ENCODE data around the gene PLA1A. TPM values are rescaled to one million over a fixed set of nuclear protein-coding genes. Genes with fewer than 3 reads are reported as not detected.

PLA1A gene
- total RNA-seq, 6 donors from 2014 or later, result 1.0 to 27.8 (median 14.6) TPM

GRCh38 chr3:119665954-119666559 lies 68.4 kb downstream of the PLA1A start:
- no peak for TF ChIP-seq POLR2AphosphoS5 (IDR thresholded peaks at IDR 0.05)
- TF ChIP-seq EP300 (IDR thresholded peaks at IDR 0.05), result no peak
- TF ChIP-seq, protein P1, sequence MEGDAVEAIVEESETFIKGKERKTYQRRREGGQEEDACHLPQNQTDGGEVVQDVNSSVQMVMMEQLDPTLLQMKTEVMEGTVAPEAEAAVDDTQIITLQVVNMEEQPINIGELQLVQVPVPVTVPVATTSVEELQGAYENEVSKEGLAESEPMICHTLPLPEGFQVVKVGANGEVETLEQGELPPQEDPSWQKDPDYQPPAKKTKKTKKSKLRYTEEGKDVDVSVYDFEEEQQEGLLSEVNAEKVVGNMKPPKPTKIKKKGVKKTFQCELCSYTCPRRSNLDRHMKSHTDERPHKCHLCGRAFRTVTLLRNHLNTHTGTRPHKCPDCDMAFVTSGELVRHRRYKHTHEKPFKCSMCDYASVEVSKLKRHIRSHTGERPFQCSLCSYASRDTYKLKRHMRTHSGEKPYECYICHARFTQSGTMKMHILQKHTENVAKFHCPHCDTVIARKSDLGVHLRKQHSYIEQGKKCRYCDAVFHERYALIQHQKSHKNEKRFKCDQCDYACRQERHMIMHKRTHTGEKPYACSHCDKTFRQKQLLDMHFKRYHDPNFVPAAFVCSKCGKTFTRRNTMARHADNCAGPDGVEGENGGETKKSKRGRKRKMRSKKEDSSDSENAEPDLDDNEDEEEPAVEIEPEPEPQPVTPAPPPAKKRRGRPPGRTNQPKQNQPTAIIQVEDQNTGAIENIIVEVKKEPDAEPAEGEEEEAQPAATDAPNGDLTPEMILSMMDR (IDR thresholded peaks at IDR 0.05), result no peak
- no peak for TF ChIP-seq POLR2A (IDR thresholded peaks at IDR 0.05)
- H3K4me1 ChIP-seq, result peaks cover 6 to 9% (median 8%) of the 10 kb centered on the region in 4 donors
- DNase-seq, result no peak
- 92 to 94% methylated on average over 6 of the region's 6 CpGs for WGBS, 2 donors
- peaks cover 0 to 22% (median 2%) of the 10 kb centered on the region in 4 donors for H3K36me3 ChIP-seq
- no peak overlapping the region for H3K4me3 ChIP-seq
- no peaks in the 10 kb centered on the region for H3K27me3 ChIP-seq
- ATAC-seq (ENCODE audit: low FRiP score in 2 of 2), result no peak
- H3K9me3 ChIP-seq, result no peaks in the 10 kb centered on the region
- no peak overlapping the region for H3K27ac ChIP-seq

DNA sequence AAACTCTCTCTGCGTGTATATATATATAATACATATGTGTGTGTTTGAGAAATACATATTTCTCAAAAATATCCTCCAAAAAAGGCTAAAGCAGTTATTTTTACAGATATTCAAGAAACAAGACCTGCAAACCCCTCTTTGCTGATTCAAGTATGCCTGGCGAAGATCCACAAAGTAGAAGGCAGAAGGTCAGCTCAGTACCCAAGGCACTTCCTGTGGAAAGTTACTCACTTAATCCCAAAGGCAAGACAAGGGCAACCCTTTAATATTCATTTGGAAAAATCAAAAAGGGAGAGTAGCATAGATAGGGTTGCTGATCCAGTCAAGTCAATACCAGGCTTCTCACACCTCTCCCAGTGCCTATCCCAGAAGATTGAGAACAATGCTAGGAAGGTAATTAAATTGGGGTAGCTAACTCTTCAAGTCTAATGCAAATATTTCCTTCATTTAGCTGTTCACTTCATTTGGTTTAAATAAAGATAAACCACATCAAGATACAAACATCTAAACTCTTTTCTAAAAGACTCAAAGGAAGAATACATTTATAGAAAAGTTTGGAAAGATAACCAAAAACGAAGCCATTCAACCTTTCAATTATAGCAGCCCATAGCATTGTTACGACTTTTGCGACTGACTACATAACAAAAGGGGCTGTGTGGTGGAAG lies 72.4 kb downstream of the PLA1A start:
- Histone ChIP-seq H3K27me3 (no peaks in the 10 kb centered on the region), H3K4me1 (peaks cover 5 to 14% (median 9%) of the 10 kb centered on the region in 4 donors), H3K4me3 (no peak overlapping the region), H3K36me3 (peaks cover 4 to 59% (median 16%) of the 10 kb centered on the region in 4 donors), H3K27ac (peak overlapping the region in 2 of 4 donors; percentile 51 to 71), H3K9me3 (no peaks in the 10 kb centered on the region)
- WGBS, 2 donors, result 90 to 91% methylated on average over 5 of the region's 5 CpGs
- no peak for DNase-seq
- no peak for TF ChIP-seq POLR2AphosphoS5 (IDR thresholded peaks at IDR 0.05)
- TF ChIP-seq POLR2A (IDR thresholded peaks at IDR 0.05), result no peak
- TF ChIP-seq EP300 (IDR thresholded peaks at IDR 0.05), result no peak
- TF ChIP-seq, protein P1 (IDR thresholded peaks at IDR 0.05), result no peak
- no peak for ATAC-seq (ENCODE audit: low FRiP score in 2 of 2)

GRCh38 chr3:119672776-119673175 lies 75.1 kb downstream of the PLA1A start:
- peaks cover 19 to 31% (median 22%) of the 10 kb centered on the region in 4 donors for H3K4me1 ChIP-seq
- peak overlapping the region in 2 of 4 donors; percentile 1 to 58 for H3K27ac ChIP-seq
- H3K27me3 ChIP-seq, result no peaks in the 10 kb centered on the region
- no peaks in the 10 kb centered on the region for H3K9me3 ChIP-seq
- TF ChIP-seq, protein P1 (IDR thresholded peaks at IDR 0.05), result no peak
- TF ChIP-seq POLR2AphosphoS5 (IDR thresholded peaks at IDR 0.05), result no peak
- no peak for TF ChIP-seq POLR2A (IDR thresholded peaks at IDR 0.05)
- TF ChIP-seq EP300 (IDR thresholded peaks at IDR 0.05), result no peak
- H3K4me3 ChIP-seq, result no peak overlapping the region
- WGBS, 2 donors, result 81 to 84% methylated on average over 2 of the region's 2 CpGs
- no peak for DNase-seq
- ATAC-seq (ENCODE audit: low FRiP score in 2 of 2), result no peak
- H3K36me3 ChIP-seq, result peaks cover 4 to 57% (median 16%) of the 10 kb centered on the region in 4 donors

DNA sequence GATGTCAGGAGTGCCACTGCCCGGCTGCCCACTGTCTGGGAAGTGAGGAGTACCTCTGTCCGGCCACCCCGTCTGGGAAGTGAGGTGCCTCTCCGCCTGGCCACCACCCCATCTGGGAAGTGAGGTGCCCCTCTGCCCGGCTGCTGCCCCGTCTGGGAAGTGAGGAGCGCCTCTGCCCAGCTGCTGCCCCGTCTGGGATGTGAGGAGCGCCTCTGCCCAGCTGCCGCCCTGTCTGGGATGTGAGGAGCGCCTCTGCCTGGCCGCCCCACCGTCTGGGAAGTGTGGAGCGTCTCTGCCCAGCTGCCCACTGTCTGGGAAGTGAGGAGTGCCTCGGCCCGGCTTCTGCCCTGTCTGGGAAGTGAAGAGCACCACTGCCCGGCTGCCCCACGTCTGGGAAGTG lies 76.2 kb downstream of the PLA1A start:
- DNase-seq (peak in 1 of 2 donors; percentile 78), ATAC-seq (ENCODE audit: low FRiP score in 2 of 2) (no peak)
- Histone ChIP-seq H3K36me3 (peaks cover 4 to 47% (median 16%) of the 10 kb centered on the region in 4 donors), H3K27me3 (no peaks in the 10 kb centered on the region), H3K27ac (peak overlapping the region in 2 of 4 donors; percentile 28 to 91), H3K4me3 (no peak overlapping the region), H3K9me3 (no peaks in the 10 kb centered on the region), H3K4me1 (peaks cover 23 to 37% (median 25%) of the 10 kb centered on the region in 4 donors)
- 86 to 93% methylated on average over 17 to 18 of the region's 18 CpGs for WGBS, 2 donors
- no peak for TF ChIP-seq POLR2AphosphoS5 (IDR thresholded peaks at IDR 0.05)
- TF ChIP-seq EP300 (IDR thresholded peaks at IDR 0.05), result no peak
- no peak for TF ChIP-seq POLR2A (IDR thresholded peaks at IDR 0.05)
- TF ChIP-seq, protein P1 (IDR thresholded peaks at IDR 0.05), result no peak

All from upper lobe of left lung (tissue), 6 donors.